Left colon (tissue), 2 donors: ENCODE results near the gene ANKRD53. TPM values are rescaled to one million over a fixed set of nuclear protein-coding genes. Genes with fewer than 3 reads are reported as not detected.
A peak's percentile ranks its signal among the peaks of the same experiment; 100 is the strongest.

Experiments
- ATAC-seq: fragments of 200-7000 bp; cut with Tn5 transposase; one replicate; pipeline ENCODE4 v1.9.1; 2020; ENCODE audit warnings: mild to moderate bottlenecking, moderate library complexity
- DNase-seq, 2 donors: peaks; one replicate each; pipeline ENCODE4 v3.0.0-alpha.2; 2020
- intact Hi-C, 2 donors: fragments of 100-400 bp; cut with DNase I in 1 of 2; cut with micrococcal nuclease in 1 of 2; formaldehyde crosslinking; loops; one replicate each; pipeline versions ENCODE4 v1.11.2 to v1.14.0; 2022; cut with DNase I, micrococcal nuclease
- total RNA-seq, 2 donors: library from RNA; stranded (reverse); fragmentation: NEBNext Ultra II Directional; extraction: Animal tissue kit (Norgen Biotek cat#: 25700); gene quantifications; one replicate each; pipeline ENCODE4 v1.2.1, GENCODE V29; 2021
- donor health status: DM: no; HTN: no; CAD: no.
- donor health status: DM: yes; HTN: yes; CAD: no.

The ANKRD53 gene
- total RNA-seq, 2 donors from 2014 or later = 0.61 to 0.70 TPM

DNA sequence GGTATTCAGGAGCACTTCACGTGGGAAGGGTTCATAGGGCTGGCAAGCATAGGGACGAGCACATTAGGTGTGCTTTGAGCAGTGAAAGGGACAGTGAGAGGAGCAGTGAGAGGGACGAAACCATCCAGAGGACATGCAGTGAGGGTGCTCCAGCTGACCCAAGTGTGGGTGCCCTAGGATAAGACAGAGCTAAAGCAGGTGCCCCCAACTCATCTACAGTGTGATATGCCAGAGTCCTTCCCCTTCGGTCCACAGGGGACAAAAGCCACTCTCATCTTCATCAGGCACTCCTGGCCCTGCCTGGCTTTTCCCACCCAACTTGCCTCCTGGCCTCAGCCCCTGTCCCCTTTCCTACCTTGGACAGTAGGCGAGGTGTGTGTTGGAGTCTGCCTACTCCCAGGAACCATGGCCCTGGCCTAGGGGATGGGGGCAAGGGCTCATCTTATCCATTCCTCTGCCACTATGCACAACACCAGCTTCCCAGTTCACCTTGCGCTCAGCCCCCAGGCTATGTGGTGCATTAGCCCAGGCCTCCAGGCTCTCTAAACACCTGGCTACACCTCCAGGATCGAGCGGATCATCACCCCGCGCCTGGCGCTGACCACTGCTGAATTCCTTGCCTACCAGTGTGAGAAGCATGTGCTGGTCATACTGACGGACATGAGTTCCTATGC, 16.1 kb upstream of the ANKRD53 start:
- peak in 1 of 2 donors; percentile 9 for DNase-seq
- intact Hi-C loops = no loop called here
- ATAC-seq = no peak

DNA sequence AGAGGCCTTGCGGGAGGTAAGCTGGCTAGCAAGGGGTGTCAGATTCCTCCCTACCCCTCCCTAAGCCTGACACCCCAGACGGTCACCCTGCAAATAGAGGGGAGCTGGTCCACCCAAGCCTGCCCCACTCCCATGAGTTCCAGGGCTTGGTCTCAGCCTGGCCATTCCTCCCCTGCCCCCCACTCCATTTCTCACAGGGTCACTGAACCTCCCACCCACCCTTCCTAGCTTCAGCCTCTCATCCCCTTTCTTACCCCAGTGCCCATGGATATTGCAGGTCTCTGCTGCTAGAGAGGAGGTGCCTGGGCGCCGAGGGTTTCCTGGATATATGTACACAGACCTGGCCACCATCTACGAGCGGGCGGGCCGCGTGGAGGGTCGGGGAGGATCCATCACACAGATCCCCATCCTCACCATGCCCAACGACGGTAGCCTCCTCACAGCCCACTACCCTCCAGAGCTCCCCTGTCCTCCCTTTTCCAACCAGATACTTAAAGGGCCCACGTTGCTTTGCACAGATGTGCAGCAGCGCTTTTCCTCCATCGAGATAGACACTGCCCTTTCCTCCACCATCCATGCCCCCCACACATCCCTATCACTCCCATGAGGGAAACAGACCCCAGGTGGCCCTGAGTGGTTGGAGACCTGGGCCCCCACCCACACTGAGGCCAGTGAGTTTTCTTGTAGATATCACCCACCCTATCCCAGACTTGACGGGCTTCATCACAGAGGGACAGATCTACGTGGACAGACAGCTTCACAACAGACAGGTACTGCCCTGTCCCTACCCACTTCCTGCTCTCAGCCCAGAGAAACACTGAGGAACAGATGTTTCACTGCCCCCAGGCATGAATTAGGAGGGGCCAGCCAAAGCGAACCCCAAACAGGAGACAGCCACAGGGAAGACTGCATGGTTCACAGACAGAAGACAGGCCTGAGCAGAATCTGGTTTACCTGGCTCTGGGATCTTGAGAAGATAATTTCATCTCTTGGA, 15.2 kb upstream of the ANKRD53 start:
- ATAC-seq (no peak), DNase-seq (peak in 1 of 2 donors; percentile 14)
- intact Hi-C loops = no loop called here

DNA sequence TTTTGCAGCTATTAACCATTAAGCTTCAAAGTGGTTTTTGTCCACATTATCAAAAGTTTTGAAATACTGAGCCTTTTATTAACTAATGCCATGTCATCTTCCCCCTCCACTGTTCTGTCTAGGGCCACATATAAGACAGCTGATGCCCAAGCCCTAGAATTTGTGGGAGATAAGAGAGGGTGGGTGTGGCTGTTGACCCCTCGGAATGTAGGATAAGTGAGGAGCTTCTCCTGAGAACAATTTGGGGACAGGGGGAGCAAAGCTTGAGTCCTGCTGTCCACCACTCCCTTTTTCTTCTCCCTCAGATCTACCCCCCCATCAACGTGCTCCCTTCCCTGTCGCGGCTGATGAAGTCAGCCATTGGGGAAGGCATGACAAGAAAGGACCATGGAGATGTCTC, 14.3 kb upstream of the ANKRD53 start:
- ATAC-seq (no peak), DNase-seq (no peak)
- intact Hi-C loops = no loop called here

DNA sequence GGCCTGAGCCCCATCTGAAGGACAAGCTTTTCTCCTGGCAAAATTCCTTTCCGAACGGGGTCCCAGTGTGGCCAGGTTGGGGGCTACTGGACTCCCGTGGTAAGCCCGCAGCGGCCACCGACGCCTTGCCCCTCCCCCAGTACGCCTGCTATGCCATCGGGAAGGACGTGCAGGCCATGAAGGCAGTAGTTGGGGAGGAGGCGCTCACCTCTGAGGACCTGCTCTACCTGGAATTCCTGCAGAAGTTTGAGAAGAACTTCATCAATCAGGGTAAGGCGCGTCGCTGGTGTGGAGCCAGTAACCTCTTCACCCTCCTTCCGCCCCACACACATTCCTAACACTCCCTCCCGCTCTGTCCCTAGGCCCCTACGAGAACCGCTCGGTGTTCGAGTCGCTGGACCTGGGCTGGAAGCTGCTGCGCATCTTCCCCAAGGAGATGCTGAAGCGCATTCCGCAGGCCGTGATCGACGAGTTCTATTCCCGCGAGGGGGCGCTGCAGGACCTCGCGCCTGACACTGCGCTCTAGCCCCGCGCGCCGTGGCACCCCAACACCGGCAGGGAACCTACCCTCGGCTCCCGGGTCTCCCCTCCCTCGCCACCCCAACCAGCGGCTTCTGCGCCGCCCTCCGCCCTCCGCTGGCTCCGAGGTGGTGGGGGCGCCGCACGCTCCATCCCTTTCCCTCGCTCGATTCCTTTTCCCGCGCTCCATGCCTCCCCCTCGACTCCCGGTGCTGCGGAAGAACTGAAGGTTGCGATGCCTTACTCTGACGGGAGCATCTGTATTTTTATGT, 13.6 kb upstream of the ANKRD53 start:
- ATAC-seq (peak; percentile 78), DNase-seq (peak; percentile 54 to 83)
- intact Hi-C loops = no loop called here

DNA sequence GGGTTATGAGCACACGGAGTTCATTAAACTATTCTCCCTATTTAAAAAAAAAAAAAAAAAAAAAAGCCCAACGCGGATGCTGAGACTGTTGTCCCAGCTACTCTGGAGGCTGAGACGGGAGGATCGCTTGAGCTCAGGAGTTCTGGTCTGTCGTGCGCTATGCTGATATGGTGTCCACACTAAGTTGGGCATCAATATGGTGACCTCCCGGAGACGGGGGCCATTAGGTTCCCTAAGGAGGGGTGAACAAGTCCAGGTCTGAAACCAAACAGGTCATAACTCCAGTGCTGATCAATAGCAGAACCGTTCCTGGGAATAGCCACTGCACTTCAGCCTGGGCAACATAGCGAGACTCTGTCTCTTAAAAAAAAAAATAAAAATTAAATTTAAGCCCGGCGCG, 12.9 kb upstream of the ANKRD53 start:
- DNase-seq = peak in 1 of 2 donors; percentile 12
- intact Hi-C loops = no loop called here

DNA sequence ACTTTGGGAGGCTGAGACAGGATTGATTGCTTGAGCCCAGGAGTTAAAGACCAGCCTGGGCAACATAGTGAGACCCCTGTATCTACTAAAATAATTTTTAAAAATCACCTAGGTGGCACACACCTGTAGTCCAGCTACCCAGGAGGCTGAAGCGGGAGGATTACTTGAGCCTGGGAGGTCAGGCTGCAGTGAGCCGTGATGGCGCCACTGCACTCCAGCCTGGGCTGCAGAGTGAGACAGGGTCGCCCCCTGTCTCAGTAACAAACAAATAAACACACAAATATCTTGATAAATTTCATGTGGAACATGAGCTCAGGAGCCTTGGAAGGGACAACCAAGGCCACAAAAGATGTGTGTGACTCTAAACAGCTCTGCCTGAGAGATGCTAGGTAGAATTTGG, 11.7 kb upstream of the ANKRD53 start:
- no peak for DNase-seq
- ATAC-seq = no peak
- intact Hi-C loops = no loop called here

More for the DNA sequence above, 12.9 kb upstream of the ANKRD53 start:
- no peak for ATAC-seq

DNA sequence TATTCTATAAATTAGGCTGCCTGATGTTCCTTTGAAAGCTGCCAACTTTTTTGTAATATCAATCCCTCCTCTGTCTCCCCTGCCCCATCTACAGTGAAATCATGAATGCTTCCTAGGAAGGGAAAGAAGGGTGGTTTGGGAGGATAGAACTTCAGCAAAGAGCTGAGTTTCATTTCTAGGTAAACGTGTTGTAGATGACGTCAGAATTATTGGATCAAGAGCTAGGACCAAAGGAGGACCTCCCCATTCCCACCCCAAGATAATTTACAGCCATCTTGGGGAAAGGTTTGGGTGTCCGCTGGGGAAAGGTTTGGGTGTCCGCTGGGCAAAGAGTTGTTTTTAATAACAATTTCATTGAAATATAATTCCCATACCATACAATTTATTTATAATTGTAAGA, 11.2 kb upstream of the ANKRD53 start:
- intact Hi-C loops = no loop called here
- ATAC-seq = no peak
- DNase-seq = no peak

DNA sequence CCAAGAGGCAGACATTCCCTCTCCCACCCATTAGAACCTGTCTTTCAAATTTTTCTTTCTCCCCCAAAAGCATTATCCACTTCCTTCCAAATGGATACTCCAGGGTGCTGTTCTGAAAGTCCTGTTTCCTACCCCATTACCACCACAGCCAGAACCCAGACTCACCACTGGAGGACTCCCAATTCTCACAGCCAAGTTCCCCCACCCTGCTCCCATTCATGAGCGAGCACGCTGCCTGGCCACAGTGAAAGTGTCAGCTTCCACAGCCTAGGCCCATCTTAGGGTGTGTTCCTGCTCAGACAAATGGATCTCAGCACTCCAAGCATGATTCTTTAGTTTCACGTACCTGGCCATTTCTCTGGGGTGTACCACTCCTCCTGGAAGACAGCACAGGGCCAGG, 3.8 kb upstream of the ANKRD53 start:
- intact Hi-C loops = no loop called here
- DNase-seq = no peak
- no peak for ATAC-seq

DNA sequence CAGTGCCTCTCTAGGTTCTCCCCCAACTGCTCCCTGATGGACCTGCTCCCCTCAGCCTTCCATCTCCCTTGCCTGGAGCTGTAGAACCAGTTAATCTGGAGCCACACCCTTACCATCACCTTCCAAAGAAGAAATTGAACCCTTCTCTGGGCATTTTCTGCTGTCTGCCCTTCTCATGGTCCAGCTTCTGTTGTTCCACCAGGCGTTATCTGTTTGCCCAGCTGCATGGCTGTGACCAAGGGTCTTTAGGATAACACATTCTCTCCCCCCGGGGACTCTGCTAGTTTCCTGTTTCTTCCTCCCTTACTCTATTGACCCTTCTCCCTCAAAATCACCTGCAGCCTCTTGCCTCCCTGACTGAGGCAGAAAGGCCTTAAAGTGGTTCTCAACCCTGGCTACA, 3.2 kb upstream of the ANKRD53 start:
- no peak for ATAC-seq
- no peak for DNase-seq
- intact Hi-C loops = no loop called here

DNA sequence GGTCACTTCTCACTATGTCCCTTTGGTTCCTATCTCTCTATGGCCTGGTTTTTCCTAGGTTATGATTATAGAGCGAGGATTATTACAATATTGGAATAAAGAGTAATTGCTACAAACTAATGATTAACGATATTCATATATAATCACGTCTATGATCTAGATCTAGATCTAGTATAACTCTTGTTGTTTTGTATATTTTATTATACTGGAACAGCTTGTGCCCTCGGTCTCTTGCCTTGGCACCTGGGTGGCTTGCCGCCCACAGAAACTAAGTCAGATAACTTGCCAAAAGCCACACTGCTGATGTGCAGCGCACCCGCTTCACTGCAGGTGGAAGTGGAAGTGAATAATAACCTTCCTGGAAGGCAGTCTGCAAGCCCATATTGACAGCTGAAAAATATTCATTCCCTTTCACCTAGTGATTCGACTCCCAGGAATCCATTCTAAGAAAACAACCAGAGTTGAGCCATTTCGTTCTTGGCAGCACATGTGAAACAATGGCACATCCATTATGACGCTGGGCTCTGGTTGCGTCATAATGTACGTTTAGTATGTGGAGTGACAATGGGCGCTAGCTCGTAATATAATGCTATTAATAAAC, 725 bp upstream of the ANKRD53 start:
- ATAC-seq (peak; percentile 23), DNase-seq (peak in 1 of 2 donors; percentile 49)
- intact Hi-C loops = no loop called here

DNA sequence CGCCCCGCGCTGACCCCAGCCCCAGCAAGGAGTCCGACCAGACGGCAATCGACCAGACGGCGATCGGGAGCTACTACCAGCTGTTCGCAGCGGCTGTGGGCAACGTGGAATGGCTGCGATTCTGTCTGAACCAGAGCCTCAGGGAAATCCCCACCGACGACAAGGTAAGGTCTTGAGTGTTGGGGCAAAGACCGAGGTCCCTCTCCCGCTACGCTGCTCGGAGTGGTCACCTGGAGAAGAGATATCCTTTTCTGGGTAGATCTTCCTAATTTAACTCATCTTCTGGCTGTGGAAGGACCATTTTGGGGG, 704 bp downstream of the ANKRD53 start:
- intact Hi-C loops = no loop called here
- DNase-seq (peak in 1 of 2 donors; percentile 13), ATAC-seq (no peak)

DNA sequence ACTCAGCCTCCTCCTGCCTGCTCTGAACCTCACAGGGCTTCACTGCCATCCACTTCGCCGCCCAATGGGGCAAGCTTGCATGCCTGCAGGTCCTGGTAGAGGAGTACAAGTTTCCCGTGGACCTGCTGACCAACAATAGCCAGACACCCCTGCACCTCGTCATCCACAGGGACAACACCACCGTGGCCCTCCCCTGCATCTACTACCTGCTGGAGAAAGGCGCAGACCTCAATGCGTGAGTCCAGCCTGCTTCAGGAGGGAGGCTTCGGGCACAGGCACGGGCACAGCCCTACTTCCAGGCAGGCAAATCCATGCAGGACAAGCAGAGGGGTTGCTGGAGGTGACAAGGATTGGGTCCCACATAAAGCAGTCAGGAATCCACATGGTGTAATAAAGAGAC, 1.2 kb downstream of the ANKRD53 start:
- DNase-seq = peak in 1 of 2 donors; percentile 22
- intact Hi-C loops = no loop called here
- no peak for ATAC-seq

DNA sequence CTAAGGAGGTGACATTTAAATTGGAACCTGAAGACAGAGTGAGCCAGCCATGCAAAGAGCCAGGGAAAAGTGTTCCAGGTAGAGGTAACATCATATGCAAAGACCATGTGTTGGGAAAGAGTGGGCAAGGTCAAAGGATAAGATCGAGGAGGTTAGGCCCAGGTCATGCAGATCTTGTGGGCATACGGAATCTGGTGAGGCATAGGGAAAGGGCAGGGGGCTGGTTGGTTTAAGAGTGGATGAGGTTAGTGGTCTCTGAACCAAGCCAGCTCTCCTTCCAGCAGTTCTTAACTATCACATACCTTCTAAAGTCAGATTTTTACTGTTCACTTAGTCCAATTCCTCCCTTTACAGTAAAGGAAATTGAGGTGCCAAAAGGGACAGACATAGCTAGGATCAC, 3.0 kb downstream of the ANKRD53 start:
- DNase-seq (peak in 1 of 2 donors; percentile 4), ATAC-seq (no peak)
- intact Hi-C loops = no loop called here

DNA sequence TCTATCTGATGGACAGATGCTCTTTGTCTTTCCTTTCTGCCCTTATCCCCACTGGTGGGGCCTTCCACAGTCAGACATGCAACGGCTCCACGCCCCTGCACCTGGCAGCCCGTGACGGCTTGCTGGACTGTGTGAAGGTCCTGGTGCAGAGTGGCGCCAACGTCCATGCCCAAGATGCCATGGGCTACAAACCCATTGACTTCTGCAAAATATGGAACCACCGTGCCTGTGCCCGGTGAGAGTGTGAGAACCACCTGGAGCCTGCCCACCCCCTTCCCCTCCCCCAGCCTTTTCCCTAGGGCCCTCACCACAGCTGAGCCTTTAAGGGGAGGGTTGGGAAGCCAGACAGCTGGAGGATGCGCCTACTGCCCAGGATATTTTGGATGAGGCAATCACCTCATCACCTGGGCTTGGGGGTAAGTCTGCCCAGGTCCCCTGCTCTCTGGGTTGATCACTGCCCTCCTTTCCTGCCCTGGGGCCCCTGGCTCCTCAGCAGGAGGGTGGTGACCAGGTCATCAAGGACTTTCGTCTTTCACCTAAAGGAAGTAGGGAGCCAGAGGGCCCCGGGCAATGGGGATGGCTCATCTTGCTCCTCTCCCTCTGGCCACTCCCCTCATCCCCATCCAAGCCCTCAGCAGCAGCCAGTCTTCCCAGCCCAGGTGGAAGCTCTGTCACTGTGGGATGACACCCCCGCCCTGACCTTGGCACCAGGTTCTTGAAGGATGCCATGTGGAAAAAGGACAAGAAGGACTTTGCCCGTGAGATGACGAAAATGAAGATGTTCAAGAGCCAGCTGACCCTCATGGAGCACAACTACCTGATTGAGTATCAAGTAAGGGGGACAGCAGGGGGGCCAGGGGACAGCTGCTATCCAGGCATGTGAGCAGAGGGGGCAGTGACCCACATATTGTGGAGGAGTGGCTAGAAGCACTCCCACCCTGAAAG, 3.7 kb downstream of the ANKRD53 start:
- DNase-seq (peak in 1 of 2 donors; percentile 15), ATAC-seq (no peak)
- intact Hi-C loops = no loop called here

DNA sequence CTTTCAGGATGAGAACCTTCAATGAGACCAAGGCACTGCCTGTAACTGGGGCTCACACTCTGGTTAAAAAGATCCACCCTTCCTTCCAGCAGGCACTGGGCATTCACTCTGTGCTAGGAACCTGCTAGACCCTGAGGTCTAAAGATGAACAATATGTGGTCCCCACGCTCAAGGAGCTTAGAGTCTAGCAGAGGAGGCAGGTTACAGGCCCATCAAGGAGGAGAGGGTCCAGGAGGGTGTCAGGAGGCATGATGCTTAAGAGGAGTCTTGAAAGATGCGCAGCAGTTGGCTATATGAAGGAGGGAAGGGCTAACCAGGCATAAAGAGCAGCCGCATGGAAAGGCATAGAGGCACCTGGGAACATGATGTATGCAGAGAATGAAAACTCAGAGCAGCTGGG, 4.5 kb downstream of the ANKRD53 start:
- DNase-seq (peak in 1 of 2 donors; percentile 1), ATAC-seq (no peak)
- intact Hi-C loops = no loop called here

DNA sequence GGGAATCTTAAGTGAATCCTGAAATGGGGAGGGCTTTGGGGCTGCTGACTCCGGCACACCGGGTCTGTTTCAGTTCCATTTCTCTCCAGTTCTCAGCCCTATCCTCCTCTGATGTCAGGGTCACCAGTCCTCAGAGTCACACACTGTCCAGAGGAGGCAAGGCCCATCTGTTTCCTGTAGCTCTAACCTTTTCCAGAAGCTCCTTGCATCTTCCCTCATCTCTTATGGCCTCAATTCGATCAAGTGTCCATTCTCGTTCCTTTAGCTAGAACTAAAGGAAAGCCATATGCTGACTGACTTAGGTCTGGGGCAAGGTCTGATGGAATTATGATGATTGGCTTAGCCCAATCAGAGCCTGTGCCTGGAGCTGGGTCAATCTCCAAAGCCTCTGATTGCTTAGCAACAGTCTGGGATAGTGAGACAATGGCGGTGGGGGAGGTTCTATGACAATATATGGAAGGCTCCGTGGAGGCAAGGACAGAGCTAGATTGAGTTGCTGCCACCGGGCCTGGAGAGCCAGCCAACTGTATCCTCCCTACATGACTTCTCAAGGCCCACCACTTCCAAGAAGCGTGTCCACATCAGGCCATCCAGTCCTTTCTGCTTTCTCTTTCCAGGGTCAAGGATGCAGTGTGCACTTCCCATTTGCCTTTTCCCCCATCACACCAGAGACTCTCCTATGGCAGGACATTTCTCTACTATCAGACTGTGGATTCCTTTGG, 5.2 kb downstream of the ANKRD53 start:
- no peak for ATAC-seq
- DNase-seq = peak in 1 of 2 donors; percentile 7
- intact Hi-C loops = no loop called here

DNA sequence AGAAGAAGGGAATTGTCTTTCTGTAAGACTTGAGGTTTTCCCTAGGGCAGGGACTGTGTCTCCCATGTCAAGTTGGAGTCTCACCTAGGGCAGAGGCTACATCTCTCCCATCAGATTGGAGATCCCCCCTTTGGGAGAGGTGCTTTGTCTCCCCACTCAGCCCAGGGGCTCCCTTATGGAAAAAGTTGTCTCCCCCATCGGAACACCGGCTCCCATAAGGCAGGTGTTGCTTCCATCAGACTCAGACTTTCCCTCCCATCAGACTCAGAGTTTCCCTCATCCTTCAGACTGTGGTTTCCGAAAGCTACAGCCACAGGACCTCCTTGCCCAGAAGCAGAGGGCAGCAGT, 5.8 kb downstream of the ANKRD53 start:
- ATAC-seq = no peak
- intact Hi-C loops = no loop called here
- peak in 1 of 2 donors; percentile 11 for DNase-seq
